CD14-positive monocyte (primary cell): ENCODE measurements around the gene TMEFF2. TPM values are rescaled to one million over a fixed set of nuclear protein-coding genes. Genes with fewer than 3 reads are reported as not detected.

Experiments
- DNase-seq, 3 donors: peaks; one replicate each; pipeline ENCODE4 v3.0.0-alpha.2; 2011 to 2022
- H2AFZ ChIP-seq: 2 replicates; pipeline ENCODE4 v1.6.0; 2012; ENCODE audit warnings: mild to moderate bottlenecking, low read depth, low read length, inconsistent platforms; ENCODE audit not compliant: insufficient read depth, poor library complexity, severe bottlenecking
- H3K27ac ChIP-seq, 2 donors: 1 replicate in 1 of 2; 2 replicates in 1 of 2; pipeline ENCODE4 v1.5.1; 2012 to 2013; ENCODE audit warnings: low read length in 2 of 2, control low read depth in 1 of 2, inconsistent platforms in 1 of 2, low read depth in 1 of 2, mild to moderate bottlenecking in 1 of 2
- H3K27me3 ChIP-seq, 2 donors: one replicate each; pipeline versions ENCODE4 v1.6.0 to v1.6.1; 2011 to 2013; ENCODE audit warnings: low read length in 2 of 2; ENCODE audit not compliant: control insufficient read depth in 2 of 2, insufficient read depth in 2 of 2
- H3K36me3 ChIP-seq, 2 donors: replicated peaks in 1 of 2; 1 replicate in 1 of 2; 2 replicates in 1 of 2; pipeline versions ENCODE4 v1.5.1 to v1.6.1; 2012 to 2013; ENCODE audit warnings: low read length in 2 of 2, control low read depth in 1 of 2, inconsistent platforms in 1 of 2, mild to moderate bottlenecking in 1 of 2; ENCODE audit not compliant: insufficient read depth in 2 of 2, control insufficient read depth in 1 of 2
- H3K4me1 ChIP-seq, 2 donors: 1 replicate in 1 of 2; 2 replicates in 1 of 2; pipeline versions ENCODE4 v1.5.1 to v1.6.1; 2012 to 2013; ENCODE audit warnings: low read length in 2 of 2, control low read depth in 1 of 2, inconsistent platforms in 1 of 2, mild to moderate bottlenecking in 1 of 2, moderate library complexity in 1 of 2; ENCODE audit not compliant: insufficient read depth in 2 of 2, control insufficient read depth in 1 of 2
- H3K4me2 ChIP-seq: replicated peaks from 2 replicates; pipeline ENCODE3; 2012; ENCODE audit warnings: low read length, moderate library complexity, mild to moderate bottlenecking; ENCODE audit not compliant: poor library complexity, severe bottlenecking; ENCODE audit errors: extremely low read depth
- H3K4me3 ChIP-seq, 3 experiments: fragments of 200-600 bp in 1 of 3; sonication (generic) in 1 of 3; replicated peaks in 1 of 3; 1 replicate in 2 of 3; 2 replicates in 1 of 3; pipeline ENCODE4 v1.5.1; 2011 to 2013; ENCODE audit warnings: low read length in 3 of 3, mild to moderate bottlenecking in 3 of 3, control low read depth in 2 of 3, low read depth in 2 of 3, inconsistent platforms in 1 of 3, moderate library complexity in 1 of 3
- H3K79me2 ChIP-seq: 2 replicates; pipeline ENCODE4 v1.6.0; 2012; ENCODE audit warnings: mild to moderate bottlenecking, control low read depth, inconsistent platforms, low read length, moderate library complexity; ENCODE audit not compliant: insufficient read depth
- H3K9ac ChIP-seq: 2 replicates; pipeline ENCODE4 v1.6.0; 2017; ENCODE audit warnings: low read length, mild to moderate bottlenecking; ENCODE audit not compliant: insufficient read depth, poor library complexity, severe bottlenecking
- H3K9me3 ChIP-seq, 2 donors: replicated peaks in 1 of 2; 1 replicate in 1 of 2; 2 replicates in 1 of 2; pipeline versions ENCODE4 v1.5.1 to v1.6.1; 2012 to 2013; ENCODE audit warnings: low read length in 2 of 2, control low read depth in 1 of 2; ENCODE audit not compliant: control insufficient read depth in 1 of 2, insufficient read depth in 1 of 2
- H4K20me1 ChIP-seq: 2 replicates; pipeline ENCODE4 v1.6.0; 2012; ENCODE audit warnings: mild to moderate bottlenecking, low read length, control low read depth, moderate library complexity; ENCODE audit not compliant: insufficient read depth
- H3K27ac Mint-ChIP-seq, 7 donors: one replicate each; pipeline ENCODE4 v1.8.0; 2020; ENCODE audit warnings: mild to moderate bottlenecking in 7 of 7, mixed read lengths in 7 of 7, moderate library complexity in 6 of 7, inconsistent platforms in 2 of 7
- H3K27me3 Mint-ChIP-seq, 3 donors: one replicate each; pipeline ENCODE4 v1.8.0; 2021 to 2022; ENCODE audit warnings: low read depth in 3 of 3, mild to moderate bottlenecking in 3 of 3, mixed read lengths in 3 of 3, moderate library complexity in 3 of 3, inconsistent platforms in 1 of 3
- H3K36me3 Mint-ChIP-seq, 2 donors: one replicate each; pipeline ENCODE4 v1.8.0; 2020; ENCODE audit warnings: mixed read lengths in 2 of 2, inconsistent platforms in 1 of 2, mild to moderate bottlenecking in 1 of 2
- H3K4me1 Mint-ChIP-seq: one replicate; pipeline ENCODE4 v1.8.0; 2020; ENCODE audit warnings: mild to moderate bottlenecking, mixed read lengths
- H3K4me3 Mint-ChIP-seq, 2 donors: one replicate each; pipeline ENCODE4 v1.8.0; 2020; ENCODE audit warnings: mild to moderate bottlenecking in 2 of 2, mixed read lengths in 2 of 2, moderate library complexity in 1 of 2
- H3K9me3 Mint-ChIP-seq, 7 donors: one replicate each; pipeline ENCODE4 v1.8.0; 2020 to 2022; ENCODE audit warnings: mixed read lengths in 7 of 7, mild to moderate bottlenecking in 6 of 7, moderate library complexity in 6 of 7, inconsistent platforms in 2 of 7
- WGBS: methylation state at CpG from one replicate; pipeline ENCODE4 v1.1.5; 2013; ENCODE audit warnings: missing lambda C conversion rate; ENCODE audit not compliant: insufficient coverage; 5-methylcytosine and 5-hydroxymethylcytosine counted together
- intact Hi-C, 2 donors: fragments of 100-400 bp; cut with micrococcal nuclease; formaldehyde crosslinking; loops; one replicate each; pipeline versions ENCODE4 v1.15.0 to v1.15.1; 2023
- polyA plus RNA-seq, 3 donors: library from polyadenylated mRNA; depleted of rRNA in 1 of 3; unstranded in 2 of 3; stranded (reverse) in 1 of 3; fragments of 300-500 nt in 2 of 3; fragments of >200 nt in 1 of 3; fragmentation: Illumina TruSeq in 2 of 3; gene quantifications; 1 replicate in 2 of 3; 2 replicates in 1 of 3; pipeline ENCODE4 v1.2.3, GENCODE V29; 2012 to 2021
- TF ChIP-seq, protein P1 (sequence below): fragments of 200-600 bp; IDR thresholded peaks from one replicate; pipeline ENCODE4 v1.8.0; 2022; ENCODE audit warnings: antibody characterized with exemption, mild to moderate bottlenecking

Gene TMEFF2
- polyA plus RNA-seq, 3 donors, result not detected

DNA sequence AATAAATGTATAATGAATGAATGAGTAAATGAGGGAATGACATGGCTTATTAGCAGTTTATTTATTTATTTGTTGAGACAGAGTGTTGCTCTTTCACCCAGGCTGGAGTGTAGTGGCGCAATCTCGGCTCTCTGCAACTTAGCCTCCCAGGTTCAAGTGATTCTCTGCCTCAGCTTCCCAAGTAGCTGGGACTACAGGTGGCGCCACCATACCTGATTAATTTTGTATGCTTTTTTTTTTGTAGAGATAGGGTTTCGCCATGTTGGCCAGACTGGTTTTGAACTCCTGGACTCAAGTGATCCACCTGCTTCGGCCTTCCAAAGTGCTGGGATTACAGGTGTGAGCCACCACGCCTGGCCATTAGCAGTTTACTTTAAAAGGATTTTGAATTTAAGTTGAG, 247.5 kb downstream of the TMEFF2 start:
- H2AFZ ChIP-seq, result no peak overlapping the region
- TF ChIP-seq, protein P1, sequence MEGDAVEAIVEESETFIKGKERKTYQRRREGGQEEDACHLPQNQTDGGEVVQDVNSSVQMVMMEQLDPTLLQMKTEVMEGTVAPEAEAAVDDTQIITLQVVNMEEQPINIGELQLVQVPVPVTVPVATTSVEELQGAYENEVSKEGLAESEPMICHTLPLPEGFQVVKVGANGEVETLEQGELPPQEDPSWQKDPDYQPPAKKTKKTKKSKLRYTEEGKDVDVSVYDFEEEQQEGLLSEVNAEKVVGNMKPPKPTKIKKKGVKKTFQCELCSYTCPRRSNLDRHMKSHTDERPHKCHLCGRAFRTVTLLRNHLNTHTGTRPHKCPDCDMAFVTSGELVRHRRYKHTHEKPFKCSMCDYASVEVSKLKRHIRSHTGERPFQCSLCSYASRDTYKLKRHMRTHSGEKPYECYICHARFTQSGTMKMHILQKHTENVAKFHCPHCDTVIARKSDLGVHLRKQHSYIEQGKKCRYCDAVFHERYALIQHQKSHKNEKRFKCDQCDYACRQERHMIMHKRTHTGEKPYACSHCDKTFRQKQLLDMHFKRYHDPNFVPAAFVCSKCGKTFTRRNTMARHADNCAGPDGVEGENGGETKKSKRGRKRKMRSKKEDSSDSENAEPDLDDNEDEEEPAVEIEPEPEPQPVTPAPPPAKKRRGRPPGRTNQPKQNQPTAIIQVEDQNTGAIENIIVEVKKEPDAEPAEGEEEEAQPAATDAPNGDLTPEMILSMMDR, result no peak
- 100% methylated on average over 2 of the region's 6 CpGs for WGBS
- no peak overlapping the region for H3K4me3 Mint-ChIP-seq
- H3K4me3 ChIP-seq, result no peak overlapping the region
- peaks cover 26% of the 10 kb centered on the region for H3K4me1 Mint-ChIP-seq
- no peaks in the 10 kb centered on the region for H4K20me1 ChIP-seq
- H3K27me3 ChIP-seq, result no peaks in the 10 kb centered on the region
- peaks cover 0 to 3% (median 0%) of the 10 kb centered on the region in 3 donors for H3K27me3 Mint-ChIP-seq
- no peak for DNase-seq
- no peak overlapping the region for H3K9ac ChIP-seq
- no peak overlapping the region for H3K27ac ChIP-seq
- peaks cover 22 to 31% of the 10 kb centered on the region in 2 donors for H3K4me1 ChIP-seq
- intact Hi-C loops, result no loop called here
- H3K36me3 ChIP-seq, result no peaks in the 10 kb centered on the region
- peak overlapping the region in 1 of 7 donors; percentile 30 for H3K27ac Mint-ChIP-seq
- no peaks in the 10 kb centered on the region for H3K36me3 Mint-ChIP-seq
- H3K9me3 ChIP-seq, result no peaks in the 10 kb centered on the region
- H3K4me2 ChIP-seq, result no peak overlapping the region
- no peaks in the 10 kb centered on the region for H3K9me3 Mint-ChIP-seq
- no peaks in the 10 kb centered on the region for H3K79me2 ChIP-seq

DNA sequence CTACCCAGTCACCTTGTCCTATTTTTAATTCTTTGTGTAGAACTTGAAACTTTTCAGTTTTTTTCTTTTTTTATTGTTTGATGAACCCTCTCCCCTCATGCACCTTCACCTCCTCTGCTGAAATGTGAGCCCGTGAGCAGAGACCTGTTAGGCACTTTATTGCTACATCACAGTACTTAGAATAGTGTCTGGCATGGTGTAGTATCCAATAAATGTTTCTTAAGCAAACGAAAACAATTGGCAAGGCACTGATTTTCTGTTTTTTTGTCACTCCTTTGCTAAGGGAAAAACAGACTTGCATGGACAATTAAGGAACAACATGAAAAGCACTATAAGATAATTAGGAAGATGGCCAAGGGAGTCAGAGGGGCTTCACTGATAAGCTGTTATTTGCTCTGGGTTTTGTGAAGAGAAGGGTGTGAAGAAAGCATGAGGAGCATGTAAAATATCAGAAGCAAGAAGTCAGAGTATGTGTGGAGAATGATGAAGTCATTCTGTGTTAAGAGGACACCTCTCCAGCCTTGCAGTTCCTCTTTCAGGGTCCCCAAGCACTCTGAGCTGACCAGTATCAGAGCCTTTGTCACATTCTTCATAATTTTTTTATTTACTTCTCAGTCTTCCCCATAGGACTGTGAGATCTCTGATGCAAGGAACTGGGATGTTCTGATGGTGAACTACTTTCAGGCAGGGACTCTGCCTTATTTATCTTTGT, 248.1 kb downstream of the TMEFF2 start:
- Mint-ChIP-seq H3K36me3 (no peaks in the 10 kb centered on the region), H3K4me3 (no peak overlapping the region), H3K4me1 (peaks cover 20% of the 10 kb centered on the region), H3K27ac (peak overlapping the region in 1 of 7 donors; percentile 18), H3K27me3 (peaks cover 0 to 3% (median 0%) of the 10 kb centered on the region in 3 donors), H3K9me3 (no peaks in the 10 kb centered on the region)
- Histone ChIP-seq H4K20me1 (no peaks in the 10 kb centered on the region), H3K27ac (no peak overlapping the region), H3K4me1 (peaks cover 18 to 25% of the 10 kb centered on the region in 2 donors), H3K9me3 (no peaks in the 10 kb centered on the region), H3K79me2 (no peaks in the 10 kb centered on the region), H3K9ac (no peak overlapping the region), H2AFZ (no peak overlapping the region), H3K27me3 (no peaks in the 10 kb centered on the region), H3K4me2 (no peak overlapping the region), H3K4me3 (no peak overlapping the region), H3K36me3 (no peaks in the 10 kb centered on the region)
- peak; percentile 13 to 33 (median 24) for DNase-seq
- intact Hi-C loops, result no loop called here
- TF ChIP-seq, protein P1, result no peak
- WGBS, result no CpG with 5 or more reads among the region's 2 CpGs
